ENCODE measurements around the gene GIMAP1. TPM values are rescaled to one million over a fixed set of nuclear protein-coding genes. Genes with fewer than 3 reads are reported as not detected.

Gene GIMAP1
- total RNA-seq, 1 donor from 2014 or later, result 5.2 TPM

DNA sequence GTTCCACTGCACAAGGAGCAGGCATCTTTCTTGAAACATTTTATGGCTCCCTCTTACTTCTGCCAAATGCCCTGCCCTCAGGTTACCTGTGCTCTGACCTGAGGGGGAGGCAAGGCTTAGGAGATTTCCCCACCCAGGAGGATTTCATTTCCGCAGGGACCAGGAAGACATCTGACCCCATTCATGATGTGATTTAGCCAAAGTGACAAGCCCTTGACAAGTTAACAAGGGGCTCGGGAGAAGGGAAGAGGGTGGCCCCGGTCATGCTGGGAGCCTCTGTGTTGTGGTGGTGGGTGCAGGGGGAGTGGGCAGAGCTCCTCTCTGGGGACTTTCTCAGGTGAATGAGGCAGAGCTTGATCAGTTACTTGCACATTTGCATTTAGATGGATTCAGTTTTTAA lies 39.8 kb downstream of the GIMAP1 start:
- no peaks in the 10 kb centered on the region for H3K36me3 ChIP-seq
- H3K27ac ChIP-seq, result peak overlapping the region; percentile 32
- H3K27me3 ChIP-seq, result no peaks in the 10 kb centered on the region
- no peaks in the 10 kb centered on the region for H3K4me1 ChIP-seq
- intact Hi-C loops (cut with DNase I), result no loop called here
- H3K4me3 ChIP-seq, result no peak overlapping the region
- TF ChIP-seq, protein P1, sequence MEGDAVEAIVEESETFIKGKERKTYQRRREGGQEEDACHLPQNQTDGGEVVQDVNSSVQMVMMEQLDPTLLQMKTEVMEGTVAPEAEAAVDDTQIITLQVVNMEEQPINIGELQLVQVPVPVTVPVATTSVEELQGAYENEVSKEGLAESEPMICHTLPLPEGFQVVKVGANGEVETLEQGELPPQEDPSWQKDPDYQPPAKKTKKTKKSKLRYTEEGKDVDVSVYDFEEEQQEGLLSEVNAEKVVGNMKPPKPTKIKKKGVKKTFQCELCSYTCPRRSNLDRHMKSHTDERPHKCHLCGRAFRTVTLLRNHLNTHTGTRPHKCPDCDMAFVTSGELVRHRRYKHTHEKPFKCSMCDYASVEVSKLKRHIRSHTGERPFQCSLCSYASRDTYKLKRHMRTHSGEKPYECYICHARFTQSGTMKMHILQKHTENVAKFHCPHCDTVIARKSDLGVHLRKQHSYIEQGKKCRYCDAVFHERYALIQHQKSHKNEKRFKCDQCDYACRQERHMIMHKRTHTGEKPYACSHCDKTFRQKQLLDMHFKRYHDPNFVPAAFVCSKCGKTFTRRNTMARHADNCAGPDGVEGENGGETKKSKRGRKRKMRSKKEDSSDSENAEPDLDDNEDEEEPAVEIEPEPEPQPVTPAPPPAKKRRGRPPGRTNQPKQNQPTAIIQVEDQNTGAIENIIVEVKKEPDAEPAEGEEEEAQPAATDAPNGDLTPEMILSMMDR (IDR thresholded peaks at IDR 0.05), result no peak
- no peak for TF ChIP-seq POLR2AphosphoS5 (IDR thresholded peaks at IDR 0.05; ENCODE audit: insufficient read depth in 1 of 2, low read depth in 1 of 2)
- TF ChIP-seq POLR2A (IDR thresholded peaks at IDR 0.05), result no peak
- no peaks in the 10 kb centered on the region for H3K9me3 ChIP-seq
- DNase-seq (ENCODE audit: extremely low spot score in 2 of 2), result no peak

DNA sequence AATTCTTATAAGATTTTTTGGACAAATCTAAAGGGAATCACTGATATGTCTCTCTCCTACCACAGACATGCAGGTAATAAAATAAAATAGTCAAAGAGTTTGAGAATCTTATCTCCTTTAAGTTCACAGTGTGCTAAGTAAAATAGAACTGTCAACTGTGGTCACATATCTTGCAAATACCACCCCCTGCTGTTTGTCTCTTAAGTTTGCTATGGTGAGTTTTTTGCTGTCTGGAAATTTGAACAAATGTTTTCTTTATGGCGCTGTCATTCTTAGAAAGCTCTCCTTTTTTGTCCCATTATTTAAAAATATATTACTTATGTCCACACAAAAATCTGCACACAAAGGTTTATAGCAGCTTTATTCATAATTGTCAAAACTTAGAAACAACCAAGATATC lies 40.4 kb downstream of the GIMAP1 start:
- H3K9me3 ChIP-seq, result no peaks in the 10 kb centered on the region
- H3K4me1 ChIP-seq, result no peaks in the 10 kb centered on the region
- H3K27me3 ChIP-seq, result no peaks in the 10 kb centered on the region
- no peaks in the 10 kb centered on the region for H3K36me3 ChIP-seq
- intact Hi-C loops (cut with DNase I), result no loop called here
- no peak overlapping the region for H3K4me3 ChIP-seq
- TF ChIP-seq POLR2A (IDR thresholded peaks at IDR 0.05) (no peak), POLR2AphosphoS5 (IDR thresholded peaks at IDR 0.05; ENCODE audit: insufficient read depth in 1 of 2, low read depth in 1 of 2) (no peak)
- TF ChIP-seq, protein P1 (IDR thresholded peaks at IDR 0.05), result peak in 1 of 3 experiments; percentile 42
- no peak for DNase-seq (ENCODE audit: extremely low spot score in 2 of 2)
- H3K27ac ChIP-seq, result no peak overlapping the region

DNA sequence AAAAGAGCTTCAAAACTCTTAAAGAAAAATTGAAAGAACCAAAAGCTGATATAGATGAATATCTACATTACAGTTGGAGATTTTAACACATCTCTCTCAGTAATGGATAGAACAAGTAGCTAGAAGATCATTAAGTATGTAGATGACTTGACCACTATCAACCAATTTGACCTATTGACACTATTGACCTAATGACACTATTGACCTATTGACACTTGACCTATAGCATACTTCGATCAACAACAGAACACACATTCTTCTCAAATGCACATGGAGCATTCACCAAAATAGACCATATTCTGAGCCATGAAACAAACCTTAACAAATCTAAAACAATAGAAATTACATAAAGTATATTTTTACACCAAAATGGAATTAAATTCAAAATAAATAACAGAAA lies 43.1 kb downstream of the GIMAP1 start:
- H3K4me1 ChIP-seq, result no peaks in the 10 kb centered on the region
- intact Hi-C loops (cut with DNase I), result no loop called here
- no peak overlapping the region for H3K4me3 ChIP-seq
- no peaks in the 10 kb centered on the region for H3K27me3 ChIP-seq
- TF ChIP-seq, protein P1 (IDR thresholded peaks at IDR 0.05), result no peak
- TF ChIP-seq POLR2AphosphoS5 (IDR thresholded peaks at IDR 0.05; ENCODE audit: insufficient read depth in 1 of 2, low read depth in 1 of 2), result no peak
- TF ChIP-seq POLR2A (IDR thresholded peaks at IDR 0.05), result no peak
- DNase-seq (ENCODE audit: extremely low spot score in 2 of 2), result no peak
- no peak overlapping the region for H3K27ac ChIP-seq
- no peaks in the 10 kb centered on the region for H3K36me3 ChIP-seq
- H3K9me3 ChIP-seq, result no peaks in the 10 kb centered on the region

DNA sequence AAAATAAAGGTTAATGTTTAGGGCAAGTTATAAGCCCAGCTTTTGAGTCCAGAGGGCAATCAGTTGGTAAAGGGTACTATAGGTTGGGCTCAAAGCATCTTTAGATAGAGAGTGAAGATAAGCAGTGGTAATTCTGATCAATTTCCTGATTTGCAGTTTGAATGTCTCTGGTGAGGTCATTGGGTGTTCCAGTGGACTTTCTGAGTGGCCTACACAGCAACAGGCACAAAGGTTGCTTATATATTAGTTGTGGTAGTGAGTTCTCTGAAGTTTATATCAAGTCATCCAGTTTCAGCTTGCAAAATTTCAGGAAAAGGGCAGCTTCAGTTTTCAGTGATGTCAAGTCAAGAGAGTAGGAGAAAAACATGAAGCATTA lies 49.9 kb downstream of the GIMAP1 start:
- Histone ChIP-seq H3K4me3 (no peak overlapping the region), H3K27me3 (no peaks in the 10 kb centered on the region), H3K36me3 (no peaks in the 10 kb centered on the region), H3K4me1 (no peaks in the 10 kb centered on the region), H3K27ac (no peak overlapping the region), H3K9me3 (no peaks in the 10 kb centered on the region)
- TF ChIP-seq POLR2A (IDR thresholded peaks at IDR 0.05) (no peak), POLR2AphosphoS5 (IDR thresholded peaks at IDR 0.05; ENCODE audit: insufficient read depth in 1 of 2, low read depth in 1 of 2) (no peak)
- TF ChIP-seq, protein P1 (IDR thresholded peaks at IDR 0.05), result no peak
- no peak for DNase-seq (ENCODE audit: extremely low spot score in 2 of 2)
- intact Hi-C loops (cut with DNase I), result no loop called here

DNA sequence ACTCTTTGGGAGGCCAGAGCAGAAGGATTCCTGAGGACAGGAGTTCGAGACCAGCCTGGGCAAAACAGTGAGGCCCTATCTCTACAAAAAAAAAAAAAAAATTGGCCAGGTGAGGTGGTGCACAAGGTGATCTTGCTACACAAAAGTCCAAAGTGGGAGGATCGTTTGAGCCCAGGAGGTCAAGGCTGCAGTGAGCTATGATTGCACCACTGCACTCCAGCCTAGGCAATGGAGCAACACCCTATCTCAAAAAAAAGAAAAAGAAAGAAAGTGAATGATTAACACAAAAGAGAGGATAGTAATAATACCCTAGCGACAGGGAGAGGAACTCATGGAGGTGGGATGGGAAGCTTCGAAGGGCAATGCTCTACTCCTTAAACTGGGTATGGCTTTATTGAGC lies 53.4 kb downstream of the GIMAP1 start:
- H3K4me3 ChIP-seq, result no peak overlapping the region
- H3K27ac ChIP-seq, result no peak overlapping the region
- H3K36me3 ChIP-seq, result no peaks in the 10 kb centered on the region
- H3K4me1 ChIP-seq, result no peaks in the 10 kb centered on the region
- no peak for DNase-seq (ENCODE audit: extremely low spot score in 2 of 2)
- no peak for TF ChIP-seq POLR2A (IDR thresholded peaks at IDR 0.05)
- TF ChIP-seq, protein P1 (IDR thresholded peaks at IDR 0.05), result no peak
- no peak for TF ChIP-seq POLR2AphosphoS5 (IDR thresholded peaks at IDR 0.05; ENCODE audit: insufficient read depth in 1 of 2, low read depth in 1 of 2)
- no peaks in the 10 kb centered on the region for H3K9me3 ChIP-seq
- intact Hi-C loops (cut with DNase I), result no loop called here
- H3K27me3 ChIP-seq, result no peaks in the 10 kb centered on the region

Other genes with a start within 250 kb of the GIMAP1 start
- gene GIMAP7, start 201.7 kb upstream of the GIMAP1 start, total RNA-seq, result 16.0 TPM
- gene GIMAP4, start 149.2 kb upstream of the GIMAP1 start, total RNA-seq, result 25.3 TPM
- gene GIMAP6, start 84.2 kb upstream of the GIMAP1 start, total RNA-seq, result 21.4 TPM
- 9.6 TPM for gene GIMAP2, start 30.9 kb upstream of the GIMAP1 start, total RNA-seq
- 24.1 TPM for gene GIMAP5, start 20.8 kb downstream of the GIMAP1 start, total RNA-seq
- gene TMEM176B, start 83.8 kb downstream of the GIMAP1 start, total RNA-seq, result 60.6 TPM
- 43.7 TPM for gene TMEM176A, start 84.2 kb downstream of the GIMAP1 start, total RNA-seq
- not detected for gene AOC1, start 135.9 kb downstream of the GIMAP1 start, total RNA-seq